ENCODE results near the gene AMIGO3. TPM values are rescaled to one million over a fixed set of nuclear protein-coding genes. Genes with fewer than 3 reads are reported as not detected.
"Not testable (repeated sequence)": the region's sequence is repeated elsewhere in the genome, so short reads cannot be mapped to it uniquely, and the experiment has no call there.

AMIGO3 gene
- polyA plus RNA-seq, 1 donor = 2.7 TPM

DNA sequence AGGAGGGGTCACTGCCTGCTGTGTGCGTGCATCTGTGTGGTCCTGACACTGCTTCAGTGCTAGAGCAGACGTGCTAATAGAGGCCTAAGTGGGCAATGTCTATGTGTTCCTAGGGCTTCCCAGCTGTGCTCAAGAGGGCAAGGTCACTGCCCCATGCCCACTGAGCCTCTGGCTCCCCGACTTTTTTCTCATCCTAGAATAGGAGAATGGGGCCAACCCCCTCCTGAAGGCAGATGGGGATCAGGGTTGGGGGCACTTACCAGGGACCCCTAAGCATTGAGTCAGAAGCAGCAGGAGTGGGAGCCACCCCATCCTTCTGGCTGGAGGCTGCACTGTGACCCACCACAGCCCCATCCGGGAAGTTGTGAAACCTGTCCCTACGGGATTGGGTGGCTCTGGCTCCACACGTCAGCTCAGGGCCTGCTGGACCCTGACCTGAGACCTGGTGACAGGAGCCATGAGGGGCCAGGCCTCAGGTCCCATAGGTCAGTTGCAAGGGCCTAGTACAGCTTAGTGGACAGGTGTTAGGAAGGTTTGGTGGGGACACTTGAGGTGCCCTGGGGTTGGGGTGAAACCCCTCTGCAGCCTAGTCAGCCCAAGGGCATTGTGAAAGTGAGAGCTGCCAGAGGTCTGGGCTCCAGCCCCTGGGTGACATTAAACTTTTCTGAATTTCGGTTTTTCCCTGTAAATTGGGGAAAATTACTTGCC, 31.0 kb downstream of the AMIGO3 start:
- DNase-seq (ENCODE audit: low read depth) = not testable (repeated sequence)

DNA sequence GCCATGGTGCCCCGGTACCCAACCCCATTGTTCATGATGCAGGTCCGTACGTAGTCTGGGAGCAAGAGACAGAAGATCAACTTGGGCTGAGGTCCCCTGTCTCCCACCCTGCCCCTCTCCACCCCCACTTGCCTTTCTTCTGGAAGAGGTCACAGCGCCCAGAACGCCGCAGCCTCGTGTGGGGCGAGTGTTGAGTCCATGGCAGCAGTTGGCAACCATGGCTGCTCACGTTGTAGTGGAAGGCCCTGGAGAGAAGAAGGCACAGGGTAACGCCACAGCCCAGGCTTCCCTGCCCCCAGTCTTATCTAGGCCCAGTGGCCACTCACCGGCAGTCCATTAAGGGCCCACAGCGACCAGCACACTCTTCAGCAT, 32.1 kb downstream of the AMIGO3 start:
- DNase-seq (ENCODE audit: low read depth) = not testable (repeated sequence)

DNA sequence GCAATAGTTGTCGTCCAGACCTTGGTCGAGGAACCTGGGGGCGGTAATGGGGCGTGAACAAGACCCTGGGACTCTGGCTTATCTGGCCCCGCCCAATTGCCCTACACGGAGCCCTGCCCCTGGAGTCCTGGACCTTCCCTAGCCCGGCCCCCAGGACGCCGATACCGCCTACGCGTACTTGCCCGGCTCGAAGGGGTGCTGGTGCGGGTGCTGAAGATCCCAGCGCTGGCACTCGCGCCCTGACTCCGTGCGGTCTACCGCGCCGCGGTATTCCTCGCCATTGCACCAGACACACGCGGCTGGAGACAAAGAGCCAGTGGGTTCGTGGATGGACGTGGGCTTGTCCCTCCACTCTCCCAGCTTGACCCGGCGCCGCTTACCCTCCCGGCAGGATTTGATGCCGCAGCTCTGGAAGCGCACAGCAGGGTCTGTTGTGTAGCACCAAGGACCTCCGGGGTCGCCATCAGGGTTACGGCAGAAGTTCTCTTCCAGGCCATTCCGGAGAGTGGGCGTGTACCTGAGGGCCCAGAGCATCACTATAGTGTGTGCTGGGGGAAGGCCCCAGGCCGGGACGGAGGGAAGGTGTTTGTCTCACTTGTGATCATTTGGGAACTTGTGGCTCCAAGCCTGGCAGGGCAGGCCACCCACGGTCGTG, 32.6 kb downstream of the AMIGO3 start:
- not testable (repeated sequence) for DNase-seq (ENCODE audit: low read depth)

DNA sequence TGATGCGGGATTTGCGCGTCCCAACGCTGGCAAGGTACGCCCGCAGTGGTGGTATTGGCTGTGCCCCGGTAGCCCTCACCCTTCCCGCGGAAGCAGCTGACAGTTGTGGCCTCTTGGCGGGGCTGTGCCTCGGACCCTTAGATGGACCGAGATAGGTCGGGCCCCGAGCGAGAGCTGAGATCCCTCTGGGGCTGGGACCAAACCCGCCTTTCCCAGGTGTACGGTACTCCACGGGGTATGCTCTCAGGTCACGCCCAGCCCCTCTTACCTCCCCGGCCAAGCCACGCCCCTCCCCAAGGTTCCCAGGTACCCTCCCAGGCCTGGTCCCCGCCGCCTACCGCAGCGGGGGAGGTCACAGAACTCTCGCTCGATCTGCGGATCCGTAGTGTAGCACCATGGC, 33.1 kb downstream of the AMIGO3 start:
- DNase-seq (ENCODE audit: low read depth) = not testable (repeated sequence)

DNA sequence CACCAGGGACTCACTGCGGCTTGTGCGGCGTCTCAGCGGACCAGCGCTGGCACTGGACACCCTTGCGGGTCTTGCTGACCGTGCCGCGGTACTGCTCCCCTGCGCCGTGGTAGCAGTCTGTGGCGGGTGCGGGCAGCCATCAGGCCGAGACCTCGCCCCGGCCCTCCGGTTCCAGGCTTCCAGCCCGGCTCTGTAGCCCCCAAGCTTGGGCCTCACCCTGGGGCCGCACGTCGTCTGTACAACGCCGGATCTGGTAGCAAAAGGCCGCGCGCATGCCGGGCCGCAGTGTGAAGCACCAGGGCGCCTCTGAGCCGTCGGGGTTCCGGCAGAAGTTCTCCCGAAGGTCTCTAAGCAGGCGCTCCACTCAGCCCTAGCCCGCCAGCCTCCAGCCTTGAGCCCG, 33.6 kb downstream of the AMIGO3 start:
- DNase-seq (ENCODE audit: low read depth) = not testable (repeated sequence)

GRCh38 chr3:49685103-49685502, 34.4 kb downstream of the AMIGO3 start:
- not testable (repeated sequence) for DNase-seq (ENCODE audit: low read depth)

- DNase-seq (ENCODE audit: low read depth) = not testable (repeated sequence)
Observed at GRCh38 chr3:49684453-49684852, 35.0 kb downstream of the AMIGO3 start.

DNA sequence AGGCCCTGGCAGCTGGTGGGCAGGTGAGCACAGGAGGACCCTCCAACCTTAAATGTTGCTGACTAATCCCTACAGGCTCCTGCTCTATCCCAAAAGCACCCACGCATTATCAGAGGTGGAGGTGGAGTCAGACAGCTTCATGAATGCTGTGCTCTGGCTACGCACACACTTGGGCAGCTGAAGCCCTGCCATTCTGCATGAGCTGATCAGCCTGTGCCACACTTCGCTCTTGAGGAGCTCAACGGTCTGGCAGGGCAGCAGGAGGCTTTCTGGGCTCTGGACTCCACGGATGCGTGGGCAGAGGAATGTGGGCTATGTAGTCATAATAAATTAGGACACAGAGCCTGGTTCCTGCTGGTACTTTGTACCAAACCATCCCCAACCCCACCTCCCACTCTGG, 36.3 kb downstream of the AMIGO3 start:
- DNase-seq (ENCODE audit: low read depth) = no peak

GRCh38 chr3:49681543-49681942, 37.9 kb downstream of the AMIGO3 start:
- no peak for DNase-seq (ENCODE audit: low read depth)

- DNase-seq (ENCODE audit: low read depth) = no peak
Observed at GRCh38 chr3:49681232-49681522, 38.3 kb downstream of the AMIGO3 start.

- DNase-seq (ENCODE audit: low read depth) = no peak
Observed at GRCh38 chr3:49680493-49681231, 38.8 kb downstream of the AMIGO3 start.

DNA sequence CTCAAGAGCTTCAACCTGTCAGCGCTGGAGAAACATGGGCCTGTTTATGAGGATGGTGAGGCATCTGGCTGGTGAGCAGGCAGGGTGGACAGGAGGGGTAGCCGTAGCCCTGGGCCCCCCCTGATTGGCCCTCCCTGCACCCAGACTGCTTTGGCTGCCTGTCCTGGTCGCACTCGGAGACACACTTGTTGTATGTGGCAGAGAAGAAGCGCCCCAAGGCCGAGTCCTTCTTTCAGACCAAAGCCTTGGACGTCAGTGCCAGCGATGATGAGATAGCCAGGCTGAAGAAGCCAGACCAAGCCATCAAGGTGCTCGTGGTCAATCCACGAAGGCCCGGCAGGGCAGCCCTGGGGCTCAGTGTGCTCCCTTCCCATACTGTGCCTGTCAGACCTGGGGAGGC, 43.6 kb downstream of the AMIGO3 start:
- DNase-seq (ENCODE audit: low read depth) = no peak

DNA sequence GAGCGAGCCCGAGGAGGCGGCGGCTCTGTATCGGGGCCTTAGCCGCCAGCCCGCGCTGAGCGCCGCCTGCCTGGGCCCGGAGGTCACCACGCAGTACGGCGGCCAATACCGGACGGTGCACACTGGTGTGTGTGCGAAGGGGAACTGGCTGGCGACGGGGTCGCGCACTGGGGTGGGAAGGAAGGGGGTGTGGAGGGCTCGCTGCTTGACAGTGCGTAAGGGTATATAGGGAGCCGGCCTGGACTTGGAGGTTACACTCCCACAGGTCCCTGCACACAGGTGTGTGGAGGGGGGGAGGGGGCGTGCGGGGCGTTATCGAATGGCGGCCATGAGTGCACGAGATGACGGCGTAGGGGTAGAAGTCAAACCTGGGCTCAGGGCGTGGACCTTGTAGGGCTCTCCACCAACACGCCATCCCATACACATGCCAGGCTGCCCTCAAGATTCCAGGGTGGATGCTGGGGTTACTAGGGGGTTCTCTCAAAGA, 44.9 kb downstream of the AMIGO3 start:
- DNase-seq (ENCODE audit: low read depth) = no peak

DNA sequence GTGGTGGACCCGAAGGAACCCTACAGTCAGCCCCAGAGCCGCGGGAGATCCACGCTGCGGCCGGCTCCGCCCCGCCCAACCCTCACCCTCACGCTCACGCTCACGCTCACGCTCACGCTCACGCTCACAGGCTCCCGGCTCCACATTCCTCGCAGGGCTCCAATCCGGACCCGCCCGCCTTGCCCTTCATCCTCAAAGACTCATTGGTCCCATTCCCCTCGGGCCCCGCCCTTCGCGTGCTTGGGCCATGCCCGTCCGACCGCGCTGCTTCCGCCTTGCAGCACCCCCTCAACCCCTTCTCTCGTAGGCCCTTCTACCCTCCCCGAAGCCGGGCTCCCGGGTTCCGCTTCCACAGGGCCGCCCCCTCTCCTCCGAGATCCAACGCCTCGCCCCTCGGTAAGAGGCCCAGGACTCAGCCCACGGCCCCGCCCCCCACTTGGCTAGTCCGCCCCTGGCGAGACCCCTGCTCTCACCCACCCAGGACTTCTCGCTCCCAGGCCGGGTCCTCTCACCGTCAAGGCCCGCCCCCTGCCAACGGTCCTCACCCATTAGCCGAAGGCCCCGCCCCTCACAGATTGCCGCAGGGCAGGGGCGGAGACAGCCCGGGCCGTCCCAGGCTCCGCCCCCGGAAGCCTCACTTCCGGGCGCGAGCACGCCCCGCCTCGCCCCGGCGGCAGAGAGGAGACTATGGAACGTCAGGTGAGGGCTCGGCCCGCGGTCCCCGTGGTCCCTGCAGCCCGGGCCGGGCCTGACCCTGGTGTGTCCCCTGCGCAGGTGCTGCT, 45.6 kb downstream of the AMIGO3 start, which contains the start of gene APEH:
Gene APEH (plus strand): TSS at position 637 of the 782 bp plus-strand sequence. CDS start 51 bp downstream, at position 688.
- DNase-seq (ENCODE audit: low read depth) = peak; percentile 67

GRCh38 chr3:49673121-49673714, 46.3 kb downstream of the AMIGO3 start:
- no peak for DNase-seq (ENCODE audit: low read depth)

GRCh38 chr3:49671291-49672288, 47.9 kb downstream of the AMIGO3 start:
- DNase-seq (ENCODE audit: low read depth) = no peak

DNA sequence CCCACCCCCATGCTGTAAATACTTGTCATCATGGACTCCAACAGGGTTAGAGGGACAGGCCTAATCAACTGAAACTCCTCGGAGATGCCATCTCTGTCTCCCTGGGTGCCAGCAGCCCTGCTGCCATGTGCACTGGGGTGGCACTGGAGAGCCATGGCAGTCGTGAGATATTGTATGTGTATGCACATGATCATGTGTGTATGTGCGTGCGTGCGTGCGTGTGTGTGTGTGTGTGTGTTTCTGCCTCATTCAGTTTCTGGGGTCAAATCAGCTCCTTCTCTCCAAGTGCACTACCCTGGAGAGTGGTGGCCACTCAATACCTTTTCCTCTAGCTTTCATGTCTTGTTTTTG, 48.6 kb downstream of the AMIGO3 start:
- no peak for DNase-seq (ENCODE audit: low read depth)

GRCh38 chr3:49669352-49669751, 50.1 kb downstream of the AMIGO3 start:
- DNase-seq (ENCODE audit: low read depth) = no peak

- DNase-seq (ENCODE audit: low read depth) = no peak
Observed at GRCh38 chr3:49668861-49669260, 50.6 kb downstream of the AMIGO3 start.

DNA sequence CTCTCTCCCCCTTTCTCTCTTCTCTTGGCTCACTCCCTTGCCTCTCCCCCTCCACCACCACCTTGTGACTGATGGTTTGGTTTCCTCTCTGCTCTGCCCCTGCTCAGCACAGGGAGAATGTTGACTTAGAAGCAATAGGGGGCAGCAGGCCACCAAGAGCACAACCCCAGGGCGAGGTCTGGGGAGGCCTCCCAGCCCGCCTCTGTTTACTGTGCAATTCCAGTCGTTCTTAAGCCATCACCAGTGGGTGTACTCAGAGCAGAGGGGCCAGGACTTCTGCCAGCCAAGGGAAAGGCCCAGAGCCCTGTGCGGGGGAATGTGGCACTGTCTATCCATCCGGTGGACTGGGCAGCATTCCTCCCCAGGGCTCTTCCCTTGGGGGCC, 51.1 kb downstream of the AMIGO3 start:
- no peak for DNase-seq (ENCODE audit: low read depth)

Measured in forelimb muscle (tissue), 1 donor.